ENCODE results near the gene ST3GAL3.

DNA sequence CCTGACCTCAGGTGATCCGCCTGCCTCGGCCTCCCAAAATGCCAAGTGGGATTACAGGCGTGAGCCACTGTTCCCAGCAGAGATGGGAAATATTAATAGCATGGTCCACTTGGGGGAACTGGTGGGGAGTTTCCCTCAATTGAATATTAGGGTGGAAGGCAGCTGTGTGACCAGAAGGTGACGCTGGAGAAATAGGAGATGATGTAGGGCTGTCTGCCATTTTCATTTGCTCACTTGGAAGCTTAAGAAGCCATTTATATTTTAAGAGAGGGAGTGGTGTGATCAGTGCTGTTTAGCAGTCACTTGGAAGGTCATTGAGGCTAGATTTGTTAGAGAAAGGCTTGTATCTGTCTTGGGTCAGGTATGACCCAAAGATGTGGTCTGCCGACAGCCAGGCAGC is 37.5 kb upstream of the ST3GAL3 start:
- TF ChIP-seq USF2 (IDR thresholded peaks at IDR 0.05; ENCODE audit: borderline replicate concordance, low read depth, low read length) (no peak), SIN3A (IDR thresholded peaks at IDR 0.05; ENCODE audit: borderline replicate concordance, low read depth, low read length) (no peak), RXRA (IDR thresholded peaks at IDR 0.05; ENCODE audit: borderline replicate concordance, low read depth) (no peak), CHD2 (IDR thresholded peaks at IDR 0.05; ENCODE audit: low read length, partially characterized antibody) (no peak)
- TF ChIP-seq, protein P1, sequence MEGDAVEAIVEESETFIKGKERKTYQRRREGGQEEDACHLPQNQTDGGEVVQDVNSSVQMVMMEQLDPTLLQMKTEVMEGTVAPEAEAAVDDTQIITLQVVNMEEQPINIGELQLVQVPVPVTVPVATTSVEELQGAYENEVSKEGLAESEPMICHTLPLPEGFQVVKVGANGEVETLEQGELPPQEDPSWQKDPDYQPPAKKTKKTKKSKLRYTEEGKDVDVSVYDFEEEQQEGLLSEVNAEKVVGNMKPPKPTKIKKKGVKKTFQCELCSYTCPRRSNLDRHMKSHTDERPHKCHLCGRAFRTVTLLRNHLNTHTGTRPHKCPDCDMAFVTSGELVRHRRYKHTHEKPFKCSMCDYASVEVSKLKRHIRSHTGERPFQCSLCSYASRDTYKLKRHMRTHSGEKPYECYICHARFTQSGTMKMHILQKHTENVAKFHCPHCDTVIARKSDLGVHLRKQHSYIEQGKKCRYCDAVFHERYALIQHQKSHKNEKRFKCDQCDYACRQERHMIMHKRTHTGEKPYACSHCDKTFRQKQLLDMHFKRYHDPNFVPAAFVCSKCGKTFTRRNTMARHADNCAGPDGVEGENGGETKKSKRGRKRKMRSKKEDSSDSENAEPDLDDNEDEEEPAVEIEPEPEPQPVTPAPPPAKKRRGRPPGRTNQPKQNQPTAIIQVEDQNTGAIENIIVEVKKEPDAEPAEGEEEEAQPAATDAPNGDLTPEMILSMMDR (IDR thresholded peaks at IDR 0.05), result no peak

Data from SK-N-SH (cell line).